Measurements from ENCODE around the gene EIF3I. TPM values are rescaled to one million over a fixed set of nuclear protein-coding genes. Genes with fewer than 3 reads are reported as not detected.

Gene EIF3I
- total and polyA plus RNA-seq, 2 of the 13 experiments (the other 11 are each of a cell fraction or from before 2014, with no cell fraction given): 210 to 223 TPM

GRCh38 chr1:32221980-32222755, at the start of gene EIF3I, which contains the start of gene TMEM234 (continued):
- TF ChIP-seq ARID5B (CRISPR knock-in tag; IDR thresholded peaks at IDR 0.05): no peak
- no peak for TF ChIP-seq ARID3A (IDR thresholded peaks at IDR 0.05; ENCODE audit: low read depth, low read length)
- TF ChIP-seq ZNF740 (CRISPR knock-in tag; IDR thresholded peaks at IDR 0.05): no peak
- TF ChIP-seq MXD1 (CRISPR knock-in tag; IDR thresholded peaks at IDR 0.05): peak; percentile 28; the same call in 1 of the 2 replicates
- peak; percentile 54; the same call in 1 of the 2 replicates for TF ChIP-seq SP5 (CRISPR knock-in tag; IDR thresholded peaks at IDR 0.05; ENCODE audit: borderline replicate concordance, low read depth)
- no peak for TF ChIP-seq GPBP1L1 (CRISPR knock-in tag; IDR thresholded peaks at IDR 0.05)
- no peak for TF ChIP-seq ZSCAN5A (CRISPR knock-in tag; IDR thresholded peaks at IDR 0.05; ENCODE audit: borderline replicate concordance)
- TF ChIP-seq SMARCE1 (IDR thresholded peaks at IDR 0.05; ENCODE audit: borderline replicate concordance): no peak
- TF ChIP-seq KLF11 (CRISPR knock-in tag; IDR thresholded peaks at IDR 0.05): no peak
- TF ChIP-seq ZNF792 (CRISPR knock-in tag; IDR thresholded peaks at IDR 0.05): no peak
- no peak for TF ChIP-seq ZBTB1 (CRISPR knock-in tag; IDR thresholded peaks at IDR 0.05; ENCODE audit: borderline replicate concordance)
- TF ChIP-seq ZNF710 (CRISPR knock-in tag; IDR thresholded peaks at IDR 0.05; ENCODE audit: borderline replicate concordance): no peak; the same call in 1 of the 2 replicates
- no peak for TF ChIP-seq SUZ12 (IDR thresholded peaks at IDR 0.05; ENCODE audit: low read depth, low read length)
- TF ChIP-seq ZNF564 (CRISPR knock-in tag; IDR thresholded peaks at IDR 0.05): no peak
- peak; percentile 75; the same call in 1 of the 2 replicates for TF ChIP-seq KDM5B (CRISPR knock-in tag; IDR thresholded peaks at IDR 0.05; ENCODE audit: borderline replicate concordance)
- TF ChIP-seq ZNF451 (CRISPR knock-in tag; IDR thresholded peaks at IDR 0.05): 0 out of 2 replicates have a peak, but pooled peaks have one; percentile 26
- TF ChIP-seq POLR2AphosphoS2 (IDR thresholded peaks at IDR 0.05; ENCODE audit: low read depth, low read length): peak; percentile 47; the same call in 1 of the 2 replicates
- TF ChIP-seq ARNTL (CRISPR knock-in tag; IDR thresholded peaks at IDR 0.05): no peak

Measured in HepG2 (cell line).